Stimulated activated CD8-positive, alpha-beta memory T cell treated with anti-CD3 and anti-CD28 coated beads, Interleukin-4, amount 100 ng/mL, for 48 hours (primary cell): ENCODE results near the gene YBX2.
"Not testable (repeated sequence)": the region's sequence is repeated elsewhere in the genome, so short reads cannot be mapped to it uniquely, and the experiment has no call there.

Experiments used
- DNase-seq: peaks from one replicate; pipeline ENCODE4 v3.0.0-alpha.2; 2020

Gene YBX2

DNA sequence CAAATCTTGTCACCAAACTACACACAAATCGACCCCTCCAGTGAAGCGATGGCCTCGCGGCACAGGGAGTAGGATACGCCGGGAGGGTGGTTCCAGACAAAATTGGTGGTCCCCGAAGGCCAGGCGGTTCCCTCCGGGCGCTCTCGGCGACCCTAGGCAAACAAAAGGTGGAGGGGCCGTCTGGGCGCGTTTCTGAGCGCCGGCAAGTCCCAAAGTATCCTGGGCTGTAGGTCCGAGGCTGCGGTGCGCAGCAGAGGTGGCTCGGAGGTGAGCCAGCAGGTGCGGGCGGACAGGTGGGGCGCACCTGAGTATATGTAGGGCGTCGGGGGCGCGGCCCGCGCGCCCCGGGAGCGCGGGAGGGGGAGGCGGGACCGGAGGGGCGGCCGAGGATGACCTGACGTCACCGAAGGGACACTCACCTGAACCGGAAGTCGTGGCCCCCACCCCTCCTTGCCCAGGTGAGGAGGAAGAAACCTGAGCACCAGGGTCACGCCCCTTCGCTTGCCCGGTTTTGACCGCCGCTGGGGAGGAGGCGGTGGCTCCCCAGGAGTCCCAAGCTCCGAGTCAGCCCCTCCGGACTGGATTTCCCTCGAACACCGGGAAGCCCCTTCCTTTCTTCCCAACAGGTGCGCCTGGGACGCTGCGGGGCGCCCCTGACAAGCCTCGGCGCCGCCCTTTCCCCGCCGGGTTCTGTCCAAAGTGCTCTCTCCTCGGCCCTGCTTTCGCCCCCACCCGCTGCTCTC, 32.1 kb downstream of the YBX2 start, which contains the start of gene CLDN7:
Gene CLDN7, minus strand, starts transcription at position 287 of the 743 bp plus-strand sequence. CDS start 435 bp downstream, outside the sequence.
- DNase-seq, result no peak

DNA sequence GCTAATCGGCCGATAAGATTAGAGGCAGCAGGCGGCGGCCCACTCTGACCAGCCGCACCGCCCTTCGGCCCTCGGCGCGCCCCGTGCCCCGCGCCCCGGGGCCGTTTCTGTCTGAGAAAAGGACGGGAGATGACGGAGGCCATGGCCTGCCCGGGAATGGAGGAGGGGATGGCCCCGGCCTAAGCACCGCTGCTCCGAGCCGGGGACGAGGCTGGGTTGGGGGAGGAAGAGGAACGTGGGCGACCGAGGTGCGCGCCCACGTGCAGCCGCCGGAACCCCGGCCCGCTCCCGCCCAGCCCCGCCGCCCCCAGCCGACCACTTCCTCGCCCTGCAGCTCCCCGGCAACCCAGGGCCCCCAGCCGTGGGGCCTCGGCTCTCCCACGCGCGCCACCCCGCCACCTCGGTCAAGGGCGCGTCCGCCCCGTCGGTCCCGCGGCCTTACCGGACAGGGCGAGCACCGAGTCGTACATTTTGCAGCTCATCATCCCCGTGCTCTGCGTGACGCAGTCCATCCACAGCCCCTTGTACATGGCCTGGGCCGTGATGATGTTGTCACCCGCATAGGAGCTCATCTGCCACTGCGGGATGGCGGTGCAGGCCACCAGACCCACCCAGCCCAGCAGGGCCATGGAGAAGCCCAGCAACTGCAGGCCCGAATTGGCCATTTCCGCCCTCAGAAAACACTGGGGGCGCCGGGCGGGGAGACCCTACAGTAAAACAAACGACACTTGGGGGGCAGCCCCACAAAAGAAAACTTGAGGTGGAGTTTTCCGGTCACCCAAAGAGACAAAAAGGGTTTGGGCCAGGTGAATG, 32.9 kb downstream of the YBX2 start:
- peak; percentile 47 for DNase-seq

DNA sequence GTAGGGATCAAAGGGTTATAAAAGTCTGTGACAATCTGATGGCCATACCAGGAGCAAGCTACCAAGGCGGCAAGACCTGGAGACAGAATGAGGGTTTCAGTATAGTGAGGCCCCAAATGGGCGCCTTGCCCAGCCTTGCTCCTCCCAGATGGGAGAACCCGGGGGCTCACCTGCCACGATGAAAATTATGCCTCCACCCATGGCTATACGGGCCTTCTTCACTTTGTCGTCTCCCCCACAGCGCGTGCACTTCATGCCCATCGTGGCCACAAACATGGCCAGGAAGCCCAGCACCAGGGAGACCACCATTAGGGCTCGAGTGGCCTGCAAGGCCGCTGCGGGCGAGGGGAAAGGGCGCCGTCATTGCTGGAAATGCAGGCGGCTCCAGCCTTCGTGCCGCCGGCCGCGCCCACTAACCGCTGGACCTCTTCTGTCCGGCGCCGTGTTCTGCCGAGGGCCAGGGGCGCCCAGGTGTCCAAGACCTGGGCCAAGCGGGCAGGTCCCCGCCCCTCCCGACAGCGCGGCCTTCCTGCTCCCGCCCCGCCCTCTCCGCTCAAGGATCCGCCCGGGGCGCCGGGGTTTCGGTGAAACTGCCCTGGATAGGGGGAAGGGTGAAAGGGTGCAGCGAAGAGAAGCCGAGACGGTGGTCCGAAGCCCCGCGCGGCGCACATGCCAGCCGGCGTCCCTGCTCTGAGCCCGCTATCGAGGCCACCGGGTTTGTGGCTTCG, 33.6 kb downstream of the YBX2 start:
- peak; percentile 61 for DNase-seq

DNA sequence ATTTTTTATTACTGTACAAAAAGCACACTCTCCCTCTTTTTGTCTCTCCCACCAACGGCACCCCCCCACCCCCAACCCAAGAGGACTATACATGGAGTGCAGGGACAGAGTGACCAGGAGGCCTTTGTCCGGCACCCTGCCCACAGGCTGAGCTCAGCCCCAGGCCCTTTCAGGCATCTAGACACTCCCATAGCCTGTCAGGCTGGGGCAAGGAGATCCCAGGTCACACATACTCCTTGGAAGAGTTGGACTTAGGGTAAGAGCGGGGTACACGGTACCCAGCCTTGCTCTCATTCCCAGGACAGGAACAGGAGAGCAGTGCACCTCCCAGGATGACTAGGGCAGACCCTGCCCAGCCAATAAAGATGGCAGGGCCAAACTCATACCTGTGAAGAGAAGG, 34.3 kb downstream of the YBX2 start:
- DNase-seq, result no peak

DNA sequence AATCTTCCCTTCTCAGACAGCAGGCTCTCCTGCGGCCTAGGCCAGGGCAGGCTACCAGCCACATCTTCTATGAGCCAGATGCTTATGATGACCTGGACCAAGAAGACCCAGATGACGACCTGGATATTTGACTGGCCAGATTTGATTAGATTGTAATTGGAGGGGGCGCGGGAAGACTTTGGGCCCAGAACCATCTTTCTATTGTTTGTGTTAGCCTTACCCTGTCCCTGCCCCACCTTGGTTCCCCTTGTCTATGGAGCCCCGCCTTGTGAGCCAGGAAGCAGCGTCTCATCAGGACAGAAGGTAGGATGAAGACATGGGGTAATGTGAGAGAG, 34.9 kb downstream of the YBX2 start:
- DNase-seq, result no peak

DNA sequence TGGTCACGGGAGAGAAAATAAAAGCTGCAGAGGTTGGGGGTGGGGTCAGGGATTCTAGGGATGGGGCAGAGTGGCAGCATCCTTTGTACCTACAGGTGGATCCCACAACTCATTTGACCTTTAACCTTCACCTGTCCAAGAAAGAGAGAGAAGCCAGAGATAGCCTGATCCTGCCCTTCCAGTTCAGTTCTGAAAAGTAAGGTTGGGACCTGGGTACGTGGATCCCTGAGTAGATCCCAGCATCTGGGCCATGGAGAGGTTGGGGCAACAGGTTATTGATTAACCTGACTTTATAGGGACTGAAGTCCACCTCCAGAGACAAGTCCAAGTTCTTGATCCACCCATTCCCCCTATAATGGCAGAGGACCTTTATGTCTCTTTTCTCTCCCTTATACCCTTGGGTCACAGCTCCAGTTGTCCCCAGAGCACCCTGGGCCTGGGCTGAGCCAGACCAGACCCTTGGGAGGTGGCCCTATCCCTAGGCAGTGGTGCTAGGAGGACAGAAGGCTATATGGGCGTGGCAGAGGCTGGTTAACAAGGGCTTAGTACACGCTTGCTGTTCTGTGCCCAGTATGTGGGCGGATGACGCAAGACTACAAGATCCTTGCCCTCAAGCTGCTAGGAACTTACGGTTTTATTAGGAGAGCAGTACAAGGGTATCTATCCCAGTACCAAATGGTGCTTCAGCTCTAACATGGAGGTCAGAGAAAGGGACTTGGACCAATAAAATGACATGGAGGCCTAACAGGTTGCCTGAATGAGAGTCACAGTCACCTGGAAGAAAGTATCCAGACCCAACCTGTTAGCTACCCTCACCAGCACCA, 35.5 kb downstream of the YBX2 start:
- peak; percentile 52 for DNase-seq

DNA sequence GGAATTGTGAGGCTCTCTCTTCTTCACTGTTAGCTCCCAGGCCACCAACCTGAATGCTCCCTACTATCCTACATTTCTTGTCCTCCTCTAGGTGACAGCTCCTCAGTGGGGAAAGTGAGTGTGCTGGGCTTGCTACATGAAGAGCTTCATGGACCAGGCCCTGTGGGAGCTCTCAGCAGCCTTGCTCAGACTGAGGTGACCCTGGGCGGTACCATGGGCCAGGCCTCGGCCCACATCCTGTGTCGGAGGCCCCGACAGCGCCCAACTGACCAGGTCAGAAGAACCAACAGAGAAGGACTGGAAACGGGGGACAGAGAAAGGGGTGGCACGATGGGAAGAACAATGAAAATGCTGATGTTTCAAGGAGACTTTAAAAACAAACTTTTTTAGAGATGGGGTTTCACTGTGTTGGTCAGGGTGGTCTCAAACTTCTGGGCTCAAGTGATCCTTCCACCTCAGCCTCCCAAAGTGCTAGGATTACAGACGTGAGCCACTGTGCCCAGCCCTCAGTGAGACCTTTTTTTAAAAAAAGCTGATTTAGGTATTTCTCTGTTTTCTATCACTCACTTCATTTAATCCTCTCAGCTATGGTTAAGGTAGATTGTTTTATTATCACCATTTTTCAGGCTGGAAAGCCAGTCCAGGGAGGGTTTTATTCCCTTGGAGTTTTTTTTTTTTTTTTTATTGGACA, 37.5 kb downstream of the YBX2 start:
- DNase-seq, result no peak

DNA sequence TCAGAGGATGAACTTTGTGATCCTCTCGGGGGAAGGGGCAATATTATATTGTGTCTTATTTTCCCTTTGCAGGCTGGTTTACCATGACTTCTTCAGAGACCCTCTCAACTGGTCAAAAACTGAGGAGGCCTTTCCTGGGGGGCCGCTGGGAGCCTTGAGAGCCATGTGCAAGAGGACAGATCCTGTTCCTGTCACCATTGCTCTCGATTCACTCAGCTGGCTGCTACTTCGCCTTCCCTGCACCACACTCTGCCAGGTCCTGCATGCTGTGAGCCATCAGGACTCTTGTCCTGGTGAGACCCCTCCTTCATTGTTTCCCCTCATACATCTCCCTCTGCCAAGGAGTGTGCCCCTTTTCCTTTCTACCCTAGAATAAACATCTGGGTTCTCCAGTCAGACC, 39.9 kb downstream of the YBX2 start:
- no peak for DNase-seq

DNA sequence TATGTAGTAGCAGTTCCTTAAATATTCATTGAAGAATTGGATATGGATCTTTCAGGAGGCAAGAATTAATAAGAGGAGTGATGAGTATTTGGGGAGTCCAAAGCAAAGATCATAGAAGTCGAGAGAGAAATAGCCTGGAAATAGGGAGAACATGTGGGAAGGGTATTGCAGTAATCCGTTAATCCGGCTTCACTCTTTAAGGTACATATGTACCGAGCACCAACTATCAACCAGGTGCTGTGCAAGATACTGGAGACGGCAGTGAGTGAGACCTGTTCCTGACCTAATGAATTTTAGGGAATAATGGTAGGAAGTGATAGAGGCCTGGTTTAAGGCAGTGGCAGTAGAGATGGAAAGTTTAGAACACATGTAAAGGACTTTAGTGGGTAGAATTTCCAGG, 41.4 kb downstream of the YBX2 start:
- DNase-seq, result no peak

DNA sequence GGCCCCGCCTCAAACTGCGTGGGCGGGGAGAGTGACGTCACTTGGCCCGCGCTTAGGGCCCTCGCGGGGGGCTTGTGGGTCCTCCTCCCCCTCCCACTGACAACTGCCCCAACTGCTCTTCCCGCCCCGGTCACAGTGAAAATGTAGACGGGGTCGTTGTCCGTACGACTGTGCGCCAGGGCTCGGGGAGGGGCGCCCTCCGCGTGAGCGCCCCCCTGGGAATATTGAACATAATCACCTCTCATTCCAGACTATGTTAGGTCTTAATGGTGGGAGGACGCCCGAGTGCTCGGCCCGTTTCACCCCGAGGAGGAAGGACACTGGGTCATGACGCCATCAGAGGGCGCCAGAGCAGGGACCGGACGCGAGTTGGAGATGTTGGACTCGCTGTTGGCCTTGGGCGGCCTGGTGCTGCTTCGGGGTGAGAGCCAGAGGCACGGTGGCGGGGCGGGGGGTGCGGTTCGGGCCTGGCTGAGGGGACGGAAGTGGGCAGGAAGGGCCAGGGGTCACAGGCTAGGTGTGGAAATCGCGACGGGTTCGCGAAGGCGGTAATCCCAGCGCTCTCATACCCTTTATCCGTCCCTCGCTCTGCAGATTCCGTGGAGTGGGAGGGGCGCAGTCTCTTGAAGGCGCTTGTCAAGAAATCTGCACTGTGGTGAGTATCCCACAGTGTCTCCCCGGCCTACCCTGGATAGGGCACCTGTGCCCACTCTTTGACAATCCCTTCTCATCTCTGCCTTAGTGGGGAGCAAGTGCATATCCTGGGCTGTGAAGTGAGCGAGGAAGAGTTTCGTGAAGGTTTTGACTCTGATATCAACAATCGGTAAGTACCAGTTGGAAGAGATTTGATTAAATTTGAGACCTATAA, 42.0 kb downstream of the YBX2 start, which contains the start of gene ELP5:
Gene ELP5, plus strand, starts transcription at position 40 of the 868 bp plus-strand sequence. Its CDS starts 336 bp downstream, at position 376.
- peak; percentile 99 for DNase-seq

DNA sequence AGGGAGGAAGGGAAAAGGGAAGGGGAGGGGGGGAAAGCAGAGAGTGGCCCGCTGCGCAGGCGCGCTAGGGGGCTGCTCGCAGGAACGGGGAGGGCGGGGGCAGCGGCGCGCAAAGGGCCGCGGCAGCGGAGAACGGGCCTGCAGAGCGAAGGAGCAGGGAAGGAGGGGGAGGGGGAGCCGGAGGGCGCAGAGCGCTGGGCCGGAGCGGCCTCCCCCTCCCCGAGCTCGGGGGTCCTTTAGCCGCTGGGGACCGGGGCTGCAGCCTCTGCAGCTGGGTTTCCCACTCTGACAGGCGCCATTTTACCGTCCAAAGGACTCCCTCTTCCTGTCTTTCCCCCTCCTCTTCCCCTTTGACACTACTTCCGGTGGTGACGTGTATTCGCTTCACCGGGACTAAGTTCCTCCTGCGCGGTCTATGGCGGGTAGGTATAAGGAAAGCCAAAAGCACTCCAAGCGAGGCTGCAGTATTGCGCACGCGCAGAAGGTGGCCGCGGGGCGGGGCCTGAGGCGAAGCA, 42.7 kb downstream of the YBX2 start, which contains the start of gene CTDNEP1:
Gene CTDNEP1, minus strand, starts transcription at position 74 of the 515 bp plus-strand sequence. CDS start 438 bp downstream, outside the sequence.
- peak; percentile 77 for DNase-seq

DNA sequence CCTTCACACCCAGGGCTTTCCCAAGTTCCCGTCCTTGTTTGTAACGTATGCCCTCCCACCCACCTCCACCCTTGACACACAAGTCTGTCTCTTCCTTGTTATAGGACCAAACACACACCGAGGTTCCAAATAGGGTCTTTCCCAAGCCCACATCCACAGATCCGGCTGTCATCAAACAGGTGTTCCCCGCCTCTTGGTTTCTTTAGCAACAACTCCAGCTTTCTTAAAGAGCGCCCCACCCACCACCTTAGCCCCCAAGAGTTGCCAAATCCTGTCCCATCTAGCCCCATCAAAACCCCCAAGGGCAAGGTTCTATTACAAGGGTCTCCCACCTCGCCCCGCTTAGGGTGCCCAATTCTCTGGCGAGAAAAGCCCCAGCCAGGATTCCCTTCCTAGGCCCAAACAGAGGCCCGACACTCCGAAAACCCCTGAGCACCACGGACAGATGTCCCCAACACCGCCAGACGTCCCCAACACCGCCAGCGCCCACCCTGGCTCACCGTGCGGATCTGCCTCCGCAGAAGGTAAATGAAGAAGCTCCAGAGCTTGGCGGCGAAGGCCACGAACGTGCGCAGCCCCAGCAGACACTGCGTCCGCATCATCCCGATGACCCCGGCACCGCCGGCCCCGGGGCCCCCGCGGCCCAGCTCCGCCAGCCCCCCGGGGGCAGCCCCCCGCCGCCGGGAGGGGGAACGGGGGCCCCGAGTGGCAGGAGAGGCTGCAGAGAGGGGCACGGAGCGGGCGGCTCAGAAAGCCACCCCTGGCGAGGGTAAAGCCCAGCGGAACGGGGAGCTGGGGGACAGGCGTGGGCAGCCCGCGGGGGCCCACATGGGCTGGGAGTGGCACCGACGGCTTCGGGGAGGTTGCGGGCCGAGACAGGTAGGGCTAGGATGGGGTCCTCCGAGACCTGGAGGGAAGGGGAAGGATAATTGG, 43.5 kb downstream of the YBX2 start:
- no peak for DNase-seq

DNA sequence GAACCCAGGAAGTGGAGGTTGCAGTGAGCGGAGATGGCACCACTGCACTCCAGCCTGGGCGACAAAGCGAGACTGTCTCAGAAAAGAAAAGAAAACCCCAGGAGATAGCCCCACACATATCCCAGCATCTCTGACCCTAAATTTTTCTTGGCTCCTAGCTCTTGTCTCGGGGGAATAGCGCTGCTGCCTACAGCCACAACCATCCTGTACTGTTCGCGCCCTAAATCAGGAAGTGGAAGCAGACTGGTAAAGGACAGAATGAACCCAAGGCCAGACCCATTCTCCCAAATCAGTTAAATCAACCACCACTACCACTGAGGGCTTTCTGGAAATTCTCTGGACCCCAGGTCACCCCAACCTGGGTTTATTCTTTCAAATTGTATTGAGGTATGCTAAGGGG, 44.6 kb downstream of the YBX2 start:
- no peak for DNase-seq

DNA sequence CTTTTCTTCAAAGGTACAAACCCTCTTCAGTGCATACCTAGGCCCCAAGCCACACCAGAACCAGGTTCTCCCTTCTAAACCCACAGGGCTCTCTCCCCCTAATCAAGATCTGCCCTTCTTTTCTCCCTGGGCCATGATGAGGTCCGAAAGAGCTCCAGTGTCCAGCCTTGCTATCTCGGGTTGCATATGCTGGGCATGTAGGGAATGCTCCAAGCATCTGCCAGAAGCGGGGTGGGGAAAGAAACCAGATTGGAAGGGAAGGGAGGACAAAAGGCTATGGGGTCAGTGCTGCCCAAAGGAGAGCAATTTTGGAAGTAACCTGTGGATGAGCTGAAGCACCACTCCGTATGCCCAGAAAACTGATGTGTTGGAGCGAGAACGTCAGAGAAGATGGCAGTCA, 45.2 kb downstream of the YBX2 start:
- no peak for DNase-seq

DNA sequence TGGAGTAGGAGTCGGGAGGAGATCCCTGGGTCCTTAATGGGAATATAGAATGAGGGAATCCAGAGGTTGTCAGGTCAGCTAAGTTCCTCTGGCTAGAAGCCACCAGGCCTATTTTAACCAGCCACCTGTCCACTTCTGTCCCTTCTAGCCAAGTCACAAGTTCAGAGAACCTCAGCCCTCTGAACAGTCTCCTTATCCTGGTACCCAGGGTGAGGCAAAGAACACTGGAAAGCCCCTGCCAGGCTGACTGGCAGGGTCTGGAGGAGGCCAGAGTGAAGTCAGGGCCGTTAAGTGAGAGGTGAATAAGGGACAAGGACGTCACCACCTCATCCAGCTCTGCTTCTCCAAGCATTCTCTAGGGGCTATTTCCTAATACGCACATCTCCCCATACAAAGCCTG, 45.6 kb downstream of the YBX2 start:
- no peak for DNase-seq

DNA sequence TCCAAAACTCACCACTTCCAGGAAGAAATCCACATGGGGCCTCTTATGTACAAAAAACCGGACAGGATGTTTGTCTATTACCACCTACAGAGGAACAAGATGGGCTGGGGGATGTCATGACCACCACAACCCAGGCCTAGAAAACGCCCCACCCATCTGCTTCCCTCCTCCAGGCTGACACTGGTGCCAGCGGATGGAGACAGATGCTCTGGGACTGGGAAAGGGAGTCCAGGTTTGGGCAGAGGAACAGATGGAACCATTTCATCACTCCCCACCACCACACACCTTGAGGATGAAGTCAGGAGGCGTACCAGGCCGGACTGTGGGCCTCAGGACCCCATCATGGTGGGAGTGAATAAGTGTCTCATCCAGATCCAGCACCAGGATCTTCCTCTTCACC, 47.7 kb downstream of the YBX2 start:
- no peak for DNase-seq

DNA sequence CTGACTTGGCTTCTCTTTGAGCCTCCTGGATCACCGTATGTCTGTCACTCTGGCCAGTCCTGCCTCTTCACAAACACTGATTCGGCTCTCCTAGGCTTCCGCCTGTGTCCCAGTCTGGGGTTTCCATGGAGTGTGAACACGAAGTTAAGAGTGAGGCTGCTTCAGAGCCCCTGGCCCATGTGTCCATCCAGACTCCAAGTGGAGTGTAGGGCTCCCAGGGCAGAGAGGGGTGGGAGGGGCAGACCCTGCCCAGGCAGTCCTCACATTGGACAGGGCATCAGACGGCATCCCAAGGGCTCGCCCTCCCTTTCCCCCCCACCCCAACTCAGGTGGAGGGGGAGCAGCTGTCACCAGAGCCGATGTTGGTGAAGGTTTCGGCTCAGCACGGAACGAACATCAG, 50.6 kb downstream of the YBX2 start:
- not testable (repeated sequence) for DNase-seq

DNA sequence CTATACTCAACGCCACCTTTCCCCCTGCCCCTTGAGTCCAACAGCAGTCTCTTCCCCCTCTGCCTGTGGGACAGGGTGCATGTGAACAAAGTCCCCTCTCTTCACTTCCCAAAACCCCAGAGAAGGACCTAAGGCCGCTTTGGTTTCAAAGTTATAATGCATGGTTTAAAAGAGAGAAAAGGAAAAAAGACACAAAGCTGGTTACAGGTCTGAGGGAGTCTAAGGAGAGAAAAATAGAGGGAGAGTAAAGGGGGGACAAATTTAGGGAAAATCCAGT, 51.0 kb downstream of the YBX2 start:
- DNase-seq, result no peak

DNA sequence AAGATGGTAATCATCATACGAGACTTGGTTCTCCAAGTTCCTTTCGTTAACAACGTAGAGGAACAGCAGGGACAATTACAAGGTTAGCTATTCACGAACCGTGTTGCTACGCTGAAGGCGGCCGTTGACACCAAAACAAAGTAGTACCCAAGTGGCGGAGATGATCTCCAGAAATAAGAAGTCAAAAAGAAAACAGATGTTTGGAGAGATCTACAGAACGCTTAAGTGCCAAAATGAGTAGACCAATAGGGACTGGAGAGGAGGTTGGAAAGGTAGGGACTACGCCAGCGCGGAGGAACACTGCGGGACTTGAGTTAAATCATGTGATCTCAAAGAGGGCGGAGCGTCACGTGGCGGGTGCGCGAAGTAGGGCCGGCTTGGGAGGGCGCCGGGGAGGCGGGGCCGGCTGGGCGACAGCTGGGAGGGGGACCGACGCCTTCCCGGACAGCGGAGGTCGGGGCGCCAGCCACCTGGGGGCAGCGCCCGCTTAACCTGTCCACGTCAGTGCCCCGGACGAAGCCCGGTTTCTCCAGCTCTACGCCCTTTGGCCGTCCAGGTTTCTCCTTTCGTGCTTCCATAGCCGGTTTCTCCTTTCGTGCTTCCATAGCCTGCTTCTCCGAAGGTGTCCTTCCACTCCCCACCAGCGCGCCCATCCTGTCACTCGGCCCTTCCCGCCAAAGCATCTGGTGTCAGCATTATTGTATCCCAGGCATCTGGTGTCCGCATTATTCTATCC, 51.6 kb downstream of the YBX2 start:
- DNase-seq, result peak; percentile 95
